ENCODE results near the gene KANSL1L. TPM values are rescaled to one million over a fixed set of nuclear protein-coding genes. Genes with fewer than 3 reads are reported as not detected.

The KANSL1L gene
- total RNA-seq, 1 donor from 2014 or later, result 58.3 TPM

DNA sequence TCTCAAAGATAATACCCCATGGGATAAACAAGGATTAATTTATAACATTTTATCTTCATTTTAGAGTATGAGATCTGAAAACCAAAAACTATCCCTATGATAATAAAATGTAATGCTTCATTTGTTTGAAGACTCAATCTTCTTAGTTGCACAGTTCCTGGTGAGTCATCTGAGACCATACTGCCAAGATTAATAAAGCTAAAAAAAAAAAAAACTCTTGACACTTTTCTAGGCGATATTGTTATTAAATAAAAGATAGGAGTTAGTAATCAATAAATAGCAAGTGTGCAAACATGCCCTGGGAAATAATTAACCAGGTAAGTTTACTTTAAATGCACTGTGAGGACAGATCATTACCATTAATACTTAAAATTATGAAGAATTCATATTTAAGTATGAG lies 84.9 kb downstream of the KANSL1L start:
- DNase-seq (ENCODE audit: low spot score), result no peak

DNA sequence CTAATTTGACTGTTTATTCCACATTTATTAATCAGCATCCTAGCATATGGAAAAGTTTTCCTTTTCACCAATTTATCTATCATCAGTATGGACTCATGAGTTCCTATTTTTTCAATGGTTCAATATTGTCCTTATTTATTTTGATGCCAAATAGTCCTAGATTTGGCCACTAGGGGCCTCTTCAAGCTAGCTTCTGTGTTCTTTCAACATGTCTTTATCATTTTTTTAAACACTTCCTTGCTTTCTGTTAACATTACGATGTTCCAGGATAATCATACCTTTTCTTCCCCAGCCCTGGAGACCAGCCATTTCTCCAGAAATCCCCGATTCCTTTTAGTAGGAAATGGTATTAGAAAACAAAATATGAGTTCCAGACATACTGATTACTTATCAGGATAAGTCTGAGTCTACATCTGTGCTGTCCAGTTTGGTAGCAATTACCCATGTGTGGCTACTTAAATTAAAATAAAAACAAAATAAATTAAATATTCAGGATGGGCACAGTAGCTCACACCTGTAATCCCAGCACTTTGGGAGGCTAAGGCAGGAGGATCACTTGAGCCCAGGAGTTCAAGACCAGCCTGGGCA lies 98.2 kb downstream of the KANSL1L start:
- DNase-seq (ENCODE audit: low spot score), result peak; percentile 44

DNA sequence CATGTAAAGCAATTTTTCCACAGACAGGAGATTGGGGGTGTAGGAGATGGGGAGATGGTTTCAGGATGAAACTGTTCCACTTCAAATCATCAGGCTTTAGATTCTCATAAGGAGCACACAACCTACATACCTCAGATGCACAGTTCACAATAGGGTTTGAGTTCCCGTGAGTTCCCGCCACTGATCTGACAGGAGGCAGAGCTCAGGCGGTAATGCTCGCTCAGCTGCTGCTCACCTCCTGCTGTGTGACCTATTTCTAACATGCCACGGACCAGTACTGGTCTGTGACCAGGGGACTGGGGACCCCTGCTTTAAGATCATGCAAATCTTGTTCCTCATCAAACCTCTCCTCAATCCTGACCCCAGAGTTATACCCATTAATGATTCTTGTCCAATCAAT lies 98.7 kb downstream of the KANSL1L start:
- no peak for DNase-seq (ENCODE audit: low spot score)

GRCh38 chr2:210063306-210063705 lies 107.9 kb downstream of the KANSL1L start:
- DNase-seq (ENCODE audit: low spot score), result no peak

DNA sequence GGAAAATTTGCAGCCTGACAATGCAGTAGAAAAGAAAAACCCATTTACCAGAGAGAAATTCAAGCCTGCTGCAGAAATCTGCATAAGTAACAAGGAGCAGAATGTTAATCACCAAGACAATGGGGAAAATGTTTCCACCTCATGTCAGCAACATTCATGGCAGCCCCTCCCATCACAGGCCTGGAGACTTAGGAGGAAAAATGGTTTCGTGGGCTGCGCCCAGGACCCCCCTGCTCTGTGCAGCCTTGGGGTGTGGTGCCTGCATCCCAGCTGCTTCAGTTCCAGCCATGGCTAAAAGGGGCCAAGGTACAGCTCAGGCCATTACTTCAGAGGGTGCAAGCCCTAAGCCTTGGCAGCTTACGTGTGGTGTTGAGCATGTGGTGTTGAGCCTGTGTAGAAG lies 115.4 kb downstream of the KANSL1L start:
- no peak for DNase-seq (ENCODE audit: low spot score)

DNA sequence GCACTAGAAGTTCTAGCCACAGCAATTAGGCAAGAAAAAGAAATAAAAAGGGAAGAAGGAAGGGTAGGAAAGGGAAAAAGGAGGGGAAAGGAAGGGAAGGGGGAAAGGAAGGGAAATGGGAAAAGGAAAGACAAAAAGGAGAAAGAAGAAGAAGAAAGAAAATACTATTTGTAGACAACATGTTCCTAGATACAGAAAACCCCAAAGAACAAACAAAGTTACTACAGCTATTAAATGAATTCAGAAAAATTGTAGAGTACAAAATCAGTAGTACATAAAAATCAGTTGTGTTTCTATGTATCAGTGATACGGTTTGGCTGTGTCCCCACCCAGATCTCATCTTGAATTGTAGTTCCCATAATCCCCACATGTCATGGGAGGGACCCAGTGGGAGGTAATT lies 116.5 kb downstream of the KANSL1L start:
- no peak for DNase-seq (ENCODE audit: low spot score)

DNA sequence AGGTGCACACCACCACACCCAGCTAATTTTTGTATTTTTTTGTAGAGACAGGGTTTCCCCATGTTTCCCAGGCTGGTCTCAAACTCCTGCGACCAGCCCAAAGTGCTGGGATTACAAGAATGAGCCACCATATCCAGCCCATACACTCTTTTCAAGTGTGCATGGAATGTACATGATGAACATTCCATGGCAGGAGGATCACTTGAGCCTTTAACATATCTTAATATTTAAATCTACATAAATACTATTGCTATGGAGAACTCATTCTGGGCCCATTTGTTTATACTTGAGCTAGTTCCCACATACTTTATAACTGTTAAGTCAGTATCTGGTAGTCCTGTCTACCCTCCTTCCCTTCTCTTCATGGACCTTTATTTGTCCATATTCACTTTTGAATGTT lies 120.3 kb downstream of the KANSL1L start:
- no peak for DNase-seq (ENCODE audit: low spot score)

GRCh38 chr2:210049831-210050230 lies 121.4 kb downstream of the KANSL1L start:
- DNase-seq (ENCODE audit: low spot score), result no peak

- DNase-seq (ENCODE audit: low spot score), result no peak
Observed at GRCh38 chr2:210046851-210047500, 124.2 kb downstream of the KANSL1L start.

- no peak for DNase-seq (ENCODE audit: low spot score)
Observed at GRCh38 chr2:210038078-210038477, 133.1 kb downstream of the KANSL1L start.

DNA sequence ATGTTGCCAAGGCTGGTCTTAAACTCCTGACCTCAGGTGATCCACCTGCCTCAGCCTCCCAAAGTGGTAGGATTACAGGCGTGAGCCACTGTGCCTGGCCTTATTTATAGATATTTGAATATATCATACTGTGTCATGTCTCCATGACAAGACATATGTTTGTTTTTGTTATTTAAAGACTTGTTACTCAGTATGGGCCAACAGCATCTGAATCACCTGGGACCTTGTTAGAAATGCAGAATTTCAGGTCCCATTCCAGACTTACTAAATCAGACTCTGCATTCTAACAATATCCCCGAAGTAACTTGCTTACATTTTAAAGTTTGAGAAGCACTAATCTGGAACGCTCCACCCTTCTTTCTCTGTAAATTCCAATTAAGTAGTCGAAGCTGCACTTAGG lies 135.5 kb downstream of the KANSL1L start:
- DNase-seq (ENCODE audit: low spot score), result no peak

- DNase-seq (ENCODE audit: low spot score), result no peak
Observed at GRCh38 chr2:210034087-210034683, 137.0 kb downstream of the KANSL1L start.

GRCh38 chr2:210028178-210028577 lies 143.0 kb downstream of the KANSL1L start:
- DNase-seq (ENCODE audit: low spot score), result no peak

GRCh38 chr2:210027608-210028007 lies 143.6 kb downstream of the KANSL1L start:
- DNase-seq (ENCODE audit: low spot score), result no peak

GRCh38 chr2:210022824-210023223 lies 148.4 kb downstream of the KANSL1L start:
- no peak for DNase-seq (ENCODE audit: low spot score)

GRCh38 chr2:210020138-210020537 lies 151.1 kb downstream of the KANSL1L start:
- no peak for DNase-seq (ENCODE audit: low spot score)

- DNase-seq (ENCODE audit: low spot score), result no peak
Observed at GRCh38 chr2:210009896-210010295, 161.3 kb downstream of the KANSL1L start.

GRCh38 chr2:210009126-210009525 lies 162.1 kb downstream of the KANSL1L start:
- DNase-seq (ENCODE audit: low spot score), result no peak

DNA sequence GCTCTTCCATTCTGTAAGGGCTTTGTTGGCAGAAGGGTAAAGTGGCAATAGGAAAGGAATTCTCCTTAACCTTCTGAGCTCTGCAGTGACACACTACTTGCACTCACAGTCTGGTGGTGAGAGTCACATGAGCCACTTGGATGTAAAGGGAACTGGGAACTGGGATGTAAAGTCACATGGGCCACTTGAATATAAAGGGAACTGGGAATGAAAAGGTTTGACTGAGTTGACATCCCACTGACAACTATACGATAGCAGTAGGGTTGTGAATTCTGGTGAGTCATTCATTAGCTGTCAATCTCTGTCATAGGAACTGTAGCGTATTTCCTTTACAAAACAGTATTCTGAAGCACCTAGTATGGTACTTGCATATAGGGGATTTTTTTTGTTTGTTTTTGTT lies 163.3 kb downstream of the KANSL1L start:
- DNase-seq (ENCODE audit: low spot score), result no peak

DNA sequence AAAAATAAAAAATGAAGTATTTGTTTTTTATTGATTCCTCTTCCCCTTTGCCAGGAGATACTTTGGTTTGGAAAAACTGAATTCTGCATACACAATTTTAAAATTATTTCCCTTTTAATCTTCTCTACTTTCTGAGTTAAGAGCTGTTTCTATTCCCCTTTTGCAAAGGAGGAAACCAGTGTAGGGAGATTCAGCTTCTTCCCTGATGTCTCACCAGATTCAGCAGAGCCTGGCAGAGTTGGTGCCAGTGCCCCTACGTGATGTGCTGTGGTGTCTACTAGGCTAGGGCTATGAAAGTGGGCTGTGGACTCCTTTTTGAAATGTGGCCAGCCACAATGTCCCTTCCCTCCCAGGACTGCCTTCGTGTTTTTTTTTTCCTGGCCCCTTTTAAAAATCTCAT lies 166.3 kb downstream of the KANSL1L start:
- DNase-seq (ENCODE audit: low spot score), result no peak

GRCh38 chr2:210003359-210003758 lies 167.8 kb downstream of the KANSL1L start:
- DNase-seq (ENCODE audit: low spot score), result no peak

DNA sequence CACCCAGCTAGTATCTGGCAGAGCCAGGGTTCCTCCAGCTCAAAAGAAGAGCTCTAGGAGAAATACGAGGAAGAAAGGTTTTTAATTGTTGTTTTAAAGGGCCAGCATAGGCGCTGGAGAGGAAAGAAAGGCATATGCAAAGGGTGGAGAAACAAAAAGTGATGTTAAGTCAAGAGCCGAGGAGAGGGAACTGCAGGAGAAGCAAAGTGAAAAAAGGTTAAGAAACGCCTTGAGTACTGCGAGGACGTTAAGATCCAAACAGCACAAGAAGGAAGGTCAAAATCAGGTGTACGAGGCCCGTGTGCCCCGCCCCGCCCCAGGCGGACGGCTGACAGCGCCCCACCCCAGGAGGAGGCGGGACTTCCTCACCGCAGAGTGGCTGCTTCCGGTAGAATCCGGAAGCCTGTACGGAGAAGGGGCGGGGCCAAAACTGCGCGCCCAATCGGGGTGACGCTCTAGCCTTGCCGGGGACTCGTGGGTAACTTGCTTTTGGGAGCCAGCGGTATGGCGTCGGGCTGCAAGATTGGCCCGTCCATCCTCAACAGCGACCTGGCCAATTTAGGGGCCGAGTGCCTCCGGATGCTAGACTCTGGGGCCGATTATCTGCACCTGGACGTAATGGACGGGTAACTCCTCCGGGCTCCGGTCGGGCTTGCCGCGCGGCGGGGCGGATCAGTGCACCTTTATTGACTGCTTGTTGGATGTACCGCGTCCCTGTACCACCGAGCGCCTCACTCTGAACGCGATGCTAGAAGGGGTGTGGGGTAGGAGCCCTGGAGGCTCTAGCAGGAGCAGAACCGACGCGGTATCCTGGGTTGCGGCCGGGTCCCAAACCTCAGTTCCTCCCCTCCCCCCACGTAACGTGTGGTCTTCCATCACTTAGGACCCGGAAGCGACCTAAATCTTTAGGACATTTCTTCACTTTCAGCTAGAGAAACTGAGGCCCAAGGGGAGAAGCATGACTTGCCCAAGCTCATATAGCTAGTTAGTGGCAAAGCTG lies 168.8 kb downstream of the KANSL1L start, which contains the start of gene RPE:
TSS of gene RPE (plus strand) at position 481 of the 1,000 bp plus-strand sequence. CDS start at position 505, 24 bp downstream.
- DNase-seq (ENCODE audit: low spot score), result peak; percentile 96

All from mucosa of gallbladder (tissue), 1 donor.